ENCODE data around the gene ACAD8.
"Not testable (repeated sequence)": the region's sequence is repeated elsewhere in the genome, so short reads cannot be mapped to it uniquely, and the experiment has no call there.

Gene ACAD8

GRCh38 chr11:134267966-134268365, 14.6 kb downstream of the ACAD8 start:
- DNase-seq (ENCODE audit: low spot score) = no peak

GRCh38 chr11:134270250-134270714, 16.9 kb downstream of the ACAD8 start:
- no peak for DNase-seq (ENCODE audit: low spot score)

- no peak for DNase-seq (ENCODE audit: low spot score)
Measured at GRCh38 chr11:134271978-134272377, 18.6 kb downstream of the ACAD8 start.

- no peak for DNase-seq (ENCODE audit: low spot score)
Measured at GRCh38 chr11:134272381-134273316, 19.3 kb downstream of the ACAD8 start.

GRCh38 chr11:134273317-134273712, 19.9 kb downstream of the ACAD8 start:
- DNase-seq (ENCODE audit: low spot score) = no peak

- no peak for DNase-seq (ENCODE audit: low spot score)
Measured at GRCh38 chr11:134275188-134275533, 21.8 kb downstream of the ACAD8 start.

- DNase-seq (ENCODE audit: low spot score) = peak; percentile 73
Measured at GRCh38 chr11:134275534-134276395, 22.4 kb downstream of the ACAD8 start, which contains the start of gene GLB1L3. TSS of gene GLB1L3 (plus strand) at chr11:134276379. CDS start at chr11:134276741, 362 bp downstream.

GRCh38 chr11:134276396-134277182, 23.2 kb downstream of the ACAD8 start:
- DNase-seq (ENCODE audit: low spot score) = no peak

- no peak for DNase-seq (ENCODE audit: low spot score)
Measured at GRCh38 chr11:134277183-134278001, 24.0 kb downstream of the ACAD8 start.

GRCh38 chr11:134278356-134278755, 25.0 kb downstream of the ACAD8 start:
- DNase-seq (ENCODE audit: low spot score) = no peak

GRCh38 chr11:134281635-134282034, 28.3 kb downstream of the ACAD8 start:
- DNase-seq (ENCODE audit: low spot score) = not testable (repeated sequence)

- no peak for DNase-seq (ENCODE audit: low spot score)
Measured at GRCh38 chr11:134282121-134283045, 29.0 kb downstream of the ACAD8 start.

- no peak for DNase-seq (ENCODE audit: low spot score)
Measured at GRCh38 chr11:134283461-134284230, 30.3 kb downstream of the ACAD8 start.

GRCh38 chr11:134284349-134284748, 31.0 kb downstream of the ACAD8 start:
- not testable (repeated sequence) for DNase-seq (ENCODE audit: low spot score)

GRCh38 chr11:134287561-134287960, 34.2 kb downstream of the ACAD8 start:
- DNase-seq (ENCODE audit: low spot score) = no peak

GRCh38 chr11:134288486-134288885, 35.1 kb downstream of the ACAD8 start:
- DNase-seq (ENCODE audit: low spot score) = no peak

GRCh38 chr11:134289167-134289566, 35.8 kb downstream of the ACAD8 start:
- DNase-seq (ENCODE audit: low spot score) = no peak

GRCh38 chr11:134289789-134290188, 36.4 kb downstream of the ACAD8 start:
- no peak for DNase-seq (ENCODE audit: low spot score)

GRCh38 chr11:134290646-134291045, 37.3 kb downstream of the ACAD8 start:
- DNase-seq (ENCODE audit: low spot score) = no peak

Measured in putamen (tissue), 1 donor.